GM23338 (cell line): ENCODE data around the gene TAL2. TPM values are rescaled to one million over a fixed set of nuclear protein-coding genes. Genes with fewer than 3 reads are reported as not detected.

ENCODE experiments used
- ATAC-seq: fragments of 200-7000 bp; cut with Tn5 transposase; 3 replicates; pipeline ENCODE4 v1.9.1; 2020
- DNase-seq: peaks from one replicate; pipeline ENCODE4 v3.0.0-alpha.2; 2015; ENCODE audit warnings: low spot score
- H2AFZ ChIP-seq: fragments of 200-600 bp; sonication (generic); 2 replicates; pipeline ENCODE4 v1.8.0; 2016; ENCODE audit warnings: antibody characterized with exemption, mild to moderate bottlenecking, moderate library complexity
- H3F3A ChIP-seq: fragments of 200-600 bp; sonication (generic); replicated peaks from 2 replicates; pipeline ENCODE4 v1.8.0; 2017; ENCODE audit warnings: antibody characterized with exemption, mixed run types, low read depth
- H3K27ac ChIP-seq: fragments of 200-600 bp; sonication (generic); 2 replicates; pipeline ENCODE4 v1.6.1; 2016; ENCODE audit warnings: low read depth
- H3K27me3 ChIP-seq: fragments of 200-600 bp; sonication (generic); 2 replicates; pipeline ENCODE4 v1.8.0; 2016; ENCODE audit warnings: mild to moderate bottlenecking, mixed run types, moderate library complexity; ENCODE audit not compliant: insufficient read depth
- H3K36me3 ChIP-seq: fragments of 200-600 bp; sonication (generic); 2 replicates; pipeline ENCODE4 v1.8.0; 2016; ENCODE audit warnings: mild to moderate bottlenecking; ENCODE audit not compliant: insufficient read depth
- H3K4me1 ChIP-seq: fragments of 200-600 bp; sonication (generic); 2 replicates; pipeline ENCODE4 v1.8.0; 2016; ENCODE audit warnings: mild to moderate bottlenecking, moderate library complexity; ENCODE audit not compliant: insufficient read depth
- H3K4me2 ChIP-seq: fragments of 200-600 bp; sonication (generic); 2 replicates; pipeline ENCODE4 v1.7.1; 2017; ENCODE audit warnings: mixed run types
- H3K4me3 ChIP-seq: fragments of 200-600 bp; sonication (generic); 2 replicates; pipeline ENCODE4 v1.6.1; 2016; ENCODE audit warnings: mixed run types
- H3K79me2 ChIP-seq: fragments of 200-600 bp; sonication (generic); replicated peaks from 2 replicates; pipeline ENCODE4 v1.8.0; 2017; ENCODE audit warnings: mild to moderate bottlenecking; ENCODE audit not compliant: insufficient read depth
- H3K9me2 ChIP-seq: fragments of 200-600 bp; sonication (generic); 2 replicates; pipeline ENCODE4 v1.8.0; 2017; ENCODE audit not compliant: insufficient read depth
- H4K20me1 ChIP-seq: fragments of 200-600 bp; sonication (generic); replicated peaks from 2 replicates; pipeline ENCODE4 v1.8.0; 2017; ENCODE audit warnings: mild to moderate bottlenecking; ENCODE audit not compliant: insufficient read depth
- H3K27ac Mint-ChIP-seq: 2 replicates; pipeline ENCODE4 v1.8.0; 2020; ENCODE audit warnings: inconsistent platforms, mild to moderate bottlenecking, moderate library complexity, mixed read lengths
- H3K27me3 Mint-ChIP-seq: 3 replicates; pipeline ENCODE4 v1.8.0; 2022; ENCODE audit warnings: low read depth, mild to moderate bottlenecking, moderate library complexity, mixed read lengths, inconsistent platforms; ENCODE audit not compliant: insufficient read depth, poor library complexity
- H3K36me3 Mint-ChIP-seq: 3 replicates; pipeline ENCODE4 v1.8.0; 2021; ENCODE audit warnings: low read depth, mild to moderate bottlenecking, inconsistent platforms, moderate library complexity, mixed read lengths
- H3K4me1 Mint-ChIP-seq: 3 replicates; pipeline ENCODE4 v1.8.0; 2020; ENCODE audit warnings: mild to moderate bottlenecking, inconsistent platforms, mixed read lengths
- H3K4me3 Mint-ChIP-seq: 3 replicates; pipeline ENCODE4 v1.8.0; 2021; ENCODE audit warnings: moderate library complexity, mild to moderate bottlenecking, inconsistent platforms, mixed read lengths
- H3K9me3 Mint-ChIP-seq: 3 replicates; pipeline ENCODE4 v1.8.0; 2020; ENCODE audit warnings: moderate library complexity, mild to moderate bottlenecking, inconsistent platforms, mixed read lengths
- CREB1 ChIP-seq: fragments of 250-450 bp; sonication (Bioruptor Pico); IDR thresholded peaks from 2 replicates; pipeline ENCODE4 v1.5.0; 2020; ENCODE audit warnings: low read depth, mild to moderate bottlenecking, moderate library complexity
- CTCF ChIP-seq, 2 experiments: fragments of 200-600 bp in 1 of 2; sonication (generic) in 1 of 2; conservative IDR thresholded peaks; 2 replicates each; pipeline versions ENCODE4 v1.5.1 to v1.6.1; 2016 to 2017; ENCODE audit warnings: antibody characterized with exemption in 2 of 2, low read depth in 2 of 2, mild to moderate bottlenecking in 2 of 2, moderate library complexity in 1 of 2
- ETS1 ChIP-seq: IDR thresholded peaks from 2 replicates; pipeline ENCODE4 v1.6.1; 2016; ENCODE audit warnings: antibody characterized with exemption
- EZH2 ChIP-seq: fragments of 200-600 bp; sonication (generic); IDR thresholded peaks from one replicate; pipeline ENCODE4 v1.8.0; 2017; ENCODE audit warnings: antibody characterized with exemption, mild to moderate bottlenecking, low read depth; ENCODE audit not compliant: unreplicated experiment
- EZH2phosphoT487 ChIP-seq: fragments of 200-600 bp; sonication (generic); IDR thresholded peaks from one replicate; pipeline ENCODE4 v1.8.1; 2018; ENCODE audit warnings: antibody characterized with exemption; ENCODE audit not compliant: unreplicated experiment
- JUNB ChIP-seq: IDR thresholded peaks from one replicate; pipeline ENCODE4 v1.6.1; 2016; ENCODE audit warnings: antibody characterized with exemption; ENCODE audit not compliant: unreplicated experiment
- NANOG ChIP-seq: IDR thresholded peaks from 2 replicates; pipeline ENCODE4 v1.6.1; 2016; ENCODE audit warnings: antibody characterized with exemption, borderline replicate concordance
- POLR2AphosphoS5 ChIP-seq: IDR thresholded peaks from 2 replicates; pipeline ENCODE4 v1.6.1; 2016; ENCODE audit warnings: antibody characterized with exemption, low read depth
- REST ChIP-seq: IDR thresholded peaks from one replicate; pipeline ENCODE4 v1.6.1; 2018; ENCODE audit warnings: antibody characterized with exemption; ENCODE audit not compliant: unreplicated experiment
- STAT1 ChIP-seq: IDR thresholded peaks from one replicate; pipeline ENCODE4 v1.6.1; 2016; ENCODE audit warnings: antibody characterized with exemption; ENCODE audit not compliant: unreplicated experiment
- ZNF114 ChIP-seq: fragments of 250-450 bp; sonication (Bioruptor Pico); IDR thresholded peaks from 2 replicates; pipeline ENCODE4 v1.5.0; 2020; ENCODE audit warnings: mild to moderate bottlenecking, moderate library complexity
- ZNF331 ChIP-seq: fragments of 250-450 bp; sonication (Bioruptor Pico); IDR thresholded peaks from 2 replicates; pipeline ENCODE4 v1.5.0; 2020; ENCODE audit warnings: low read depth, mild to moderate bottlenecking, moderate library complexity
- ZNF462 ChIP-seq: fragments of 250-450 bp; sonication (Bioruptor Pico); IDR thresholded peaks from 2 replicates; pipeline ENCODE4 v1.5.0; 2020; ENCODE audit warnings: mild to moderate bottlenecking, moderate library complexity
- polyA plus RNA-seq: library from polyadenylated mRNA; unstranded; fragments of >200 nt; fragmentation: Nextera tagmentation; extraction: Ambion mirVana; gene quantifications from 2 replicates; pipeline ENCODE4 v1.2.1, GENCODE V29; 2016
- total RNA-seq: library from RNA; depleted of rRNA; stranded (reverse); fragments of >200 nt; shearing (Covaris generic); gene quantifications from 2 replicates; pipeline ENCODE4 v1.2.3, GENCODE V29; 2014

Gene TAL2
- total and polyA plus RNA-seq, 2 experiments from 2014 or later, result 0.79 TPM; not detected in 1

DNA sequence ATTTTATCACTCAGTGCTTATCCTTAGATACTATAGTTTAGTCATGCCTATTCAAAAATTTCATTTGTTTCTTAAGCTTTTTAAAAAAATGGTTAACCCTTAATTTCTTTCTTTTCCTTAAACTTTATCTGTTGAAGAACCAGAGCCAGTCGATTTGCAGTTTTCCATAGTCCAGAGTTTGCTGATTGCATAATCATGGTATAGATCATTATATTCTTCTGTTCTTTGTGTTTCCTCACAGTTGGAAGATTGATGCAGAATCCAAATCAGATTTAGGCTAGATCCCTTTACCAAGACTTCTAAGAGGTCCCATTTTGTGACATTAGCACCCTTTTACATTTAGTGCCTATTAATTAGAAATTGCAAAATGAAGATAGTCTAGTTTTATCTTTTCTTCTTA, 50.0 kb downstream of the TAL2 start:
- DNase-seq, result no peak
- Histone ChIP-seq H3K36me3 (no peaks in the 10 kb centered on the region), H3F3A (no peaks in the 10 kb centered on the region), H3K79me2 (no peaks in the 10 kb centered on the region), H4K20me1 (no peaks in the 10 kb centered on the region), H3K4me2 (no peak overlapping the region), H3K9me2 (no peaks in the 10 kb centered on the region), H3K4me3 (no peak overlapping the region), H3K27me3 (no peaks in the 10 kb centered on the region), H3K4me1 (no peaks in the 10 kb centered on the region), H3K27ac (no peak overlapping the region), H2AFZ (no peak overlapping the region)
- Mint-ChIP-seq H3K27ac (no peak overlapping the region), H3K9me3 (no peaks in the 10 kb centered on the region), H3K27me3 (peaks cover 2% of the 10 kb centered on the region), H3K4me1 (no peaks in the 10 kb centered on the region), H3K4me3 (no peak overlapping the region), H3K36me3 (0 out of 3 replicates have a peak, but pooled peaks cover 7% of the 10 kb centered on the region)
- no peak for TF ChIP-seq POLR2AphosphoS5
- no peak for TF ChIP-seq ZNF331 (CRISPR knock-in tag)
- TF ChIP-seq ZNF462 (CRISPR knock-in tag), result no peak
- TF ChIP-seq EZH2, result no peak
- TF ChIP-seq ZNF114 (CRISPR knock-in tag), result no peak
- TF ChIP-seq CTCF (conservative IDR thresholded peaks at IDR 0.05; ENCODE audit: low read depth in 2 of 2), result no peak
- no peak for TF ChIP-seq EZH2phosphoT487
- TF ChIP-seq REST, result no peak
- no peak for TF ChIP-seq JUNB
- no peak for TF ChIP-seq STAT1
- TF ChIP-seq ETS1, result no peak
- no peak for TF ChIP-seq CREB1
- TF ChIP-seq NANOG, result no peak
- ATAC-seq, result no peak
